HepG2 (cell line): ENCODE measurements around the gene ARHGAP25. TPM values are rescaled to one million over a fixed set of nuclear protein-coding genes. Genes with fewer than 3 reads are reported as not detected.

Source experiments
- ATAC-seq: fragments of 200-7000 bp; cut with Tn5 transposase; 3 replicates; pipeline ENCODE4 v1.9.1; 2020; ENCODE audit warnings: mild to moderate bottlenecking, moderate library complexity
- BruUV-seq: library from RNA; stranded (reverse); fragments of 400-500 nt; replicated peaks from 2 replicates; lab custom pipeline; 2021; lab: Mats Ljungman, UMichigan
- CTCF ChIA-PET: fragments of 300-600 bp; formaldehyde crosslinking; extraction: SDS; loops from one replicate; lab custom pipeline; 2021; ENCODE audit warnings: low total read pairs, inconsistent platforms, low intra/inter-chr PET ratio; lab: Yijun Ruan, JAX
- POLR2A ChIA-PET: fragments of 350-600 bp; sonication (Branson Sonifier 250); formaldehyde crosslinking; loops from one replicate; lab custom pipeline; 2020; ENCODE audit warnings: antibody characterized with exemption, inconsistent platforms; lab: Yijun Ruan, JAX
- DNase-seq: peaks from one replicate; pipeline ENCODE4 v3.0.0-alpha.2; 2015; ENCODE audit warnings: low spot score
- FAIRE-seq: peaks from 3 replicates; lab custom pipeline; 2011; peaks lifted over from hg19 to GRCh38; lab: Jason Lieb, UNC
- H2AFZ ChIP-seq: one replicate; pipeline ENCODE4 v1.6.1; 2011; ENCODE audit warnings: low read length, inconsistent platforms
- H3K27ac ChIP-seq: fragments of 300-600 bp; 3 replicates; pipeline ENCODE4 v1.8.0; 2011; ENCODE audit warnings: mixed run types, mild to moderate bottlenecking, mixed read lengths, low read length, inconsistent platforms; ENCODE audit not compliant: insufficient read depth; ENCODE audit errors: extremely low read length
- H3K27me3 ChIP-seq, 2 experiments: fragments of 200-600 bp in 1 of 2; 2 replicates in 1 of 2; 3 replicates in 1 of 2; pipeline versions ENCODE4 v1.6.0 to v1.8.0; 2011; ENCODE audit warnings: low read length in 2 of 2, mild to moderate bottlenecking in 2 of 2, moderate library complexity in 2 of 2, inconsistent platforms in 1 of 2; ENCODE audit not compliant: insufficient read depth in 2 of 2, control insufficient read depth in 1 of 2
- H3K36me3 ChIP-seq, 2 experiments: fragments of 200-600 bp in 1 of 2; replicated peaks in 1 of 2; 2 replicates in 1 of 2; 3 replicates in 1 of 2; pipeline versions ENCODE4 v1.5.1 to v1.8.0; 2011; ENCODE audit warnings: low read length in 2 of 2, inconsistent platforms in 1 of 2; ENCODE audit not compliant: insufficient read depth in 2 of 2, control insufficient read depth in 1 of 2
- H3K4me1 ChIP-seq: 2 replicates; pipeline ENCODE4 v1.5.1; 2012; ENCODE audit warnings: low read length, inconsistent platforms; ENCODE audit not compliant: insufficient read depth
- H3K4me2 ChIP-seq: 2 replicates; pipeline ENCODE4 v1.6.0; 2011; ENCODE audit warnings: low read depth, low read length, inconsistent platforms
- H3K4me3 ChIP-seq, 3 experiments: fragments of 200-600 bp in 1 of 3; sonication (generic), shearing (Covaris generic) in 1 of 3; replicated peaks in 1 of 3; 2 replicates each; pipeline ENCODE4 v1.5.1; 2011 to 2016; ENCODE audit warnings: low read length in 3 of 3, inconsistent platforms in 2 of 3, low read depth in 2 of 3, mild to moderate bottlenecking in 2 of 3, control low read depth in 1 of 3, mixed read lengths in 1 of 3; ENCODE audit not compliant: insufficient read depth in 1 of 3
- H3K79me2 ChIP-seq: one replicate; pipeline ENCODE4 v1.6.1; 2011; ENCODE audit warnings: low read length, inconsistent platforms; ENCODE audit not compliant: insufficient read depth
- H3K9ac ChIP-seq: 2 replicates; pipeline ENCODE4 v1.6.0; 2011; ENCODE audit warnings: mild to moderate bottlenecking, low read depth, low read length, inconsistent platforms; ENCODE audit not compliant: insufficient read depth
- H3K9me3 ChIP-seq: 2 replicates; pipeline ENCODE4 v1.5.1; 2012; ENCODE audit warnings: mild to moderate bottlenecking, low read length
- H4K20me1 ChIP-seq: 2 replicates; pipeline ENCODE4 v1.6.0; 2011; ENCODE audit warnings: inconsistent platforms, mild to moderate bottlenecking, low read length, moderate library complexity; ENCODE audit not compliant: insufficient read depth
- DRAP1 ChIP-seq: IDR thresholded peaks from 2 replicates; pipeline ENCODE4 v1.6.1; 2016; ENCODE audit warnings: missing genetic modification reagents, missing compliant biosample characterization
- FIP1L1 ChIP-seq: fragments of 200-400 bp; formaldehyde crosslinking; IDR thresholded peaks from 2 replicates; pipeline ENCODE4 v1.6.1; 2018; ENCODE audit warnings: low read depth, mild to moderate bottlenecking, low read length, moderate library complexity, borderline replicate concordance; ENCODE audit not compliant: insufficient read depth
- FOXP1 ChIP-seq, 2 experiments: fragments of 450-650 bp in 1 of 2; IDR thresholded peaks; 2 replicates each; pipeline ENCODE4 v1.6.1; 2017 to 2018; ENCODE audit warnings: antibody characterized with exemption in 1 of 2
- KDM3A ChIP-seq: IDR thresholded peaks from 2 replicates; pipeline ENCODE4 v1.6.1; 2018; ENCODE audit warnings: low read depth, missing compliant biosample characterization
- MAFF ChIP-seq: IDR thresholded peaks from 2 replicates; pipeline ENCODE4 v1.6.1; 2011; ENCODE audit warnings: low read depth, low read length, improper control_type of control experiment
- NKX3-1 ChIP-seq: sonication (generic); formaldehyde crosslinking; IDR thresholded peaks from 2 replicates; pipeline ENCODE4 v1.5.0; 2020; ENCODE audit warnings: missing genetic modification reagents
- PAWR ChIP-seq: sonication (generic); formaldehyde crosslinking; IDR thresholded peaks from 2 replicates; pipeline ENCODE4 v1.4.0; 2020; ENCODE audit warnings: missing genetic modification reagents, mild to moderate bottlenecking, borderline replicate concordance
- SIN3B ChIP-seq: fragments of 150-350 bp; IDR thresholded peaks from 2 replicates; pipeline ENCODE4 v1.6.1; 2014; ENCODE audit warnings: low read length
- STAT5B ChIP-seq: sonication (generic); formaldehyde crosslinking; IDR thresholded peaks from 2 replicates; pipeline ENCODE4 v1.4.0; 2020; ENCODE audit warnings: missing genetic modification reagents
- ZNF3 ChIP-seq: IDR thresholded peaks from 2 replicates; pipeline ENCODE4 v1.7.0; 2017; ENCODE audit warnings: inconsistent platforms
- ZNF639 ChIP-seq: conservative IDR thresholded peaks from 2 replicates; pipeline ENCODE4 v1.6.1; 2018; ENCODE audit warnings: missing genetic modification reagents
- ZNF652 ChIP-seq: IDR thresholded peaks from 2 replicates; pipeline ENCODE4 v1.6.1; 2016; ENCODE audit warnings: low read depth, borderline replicate concordance
- ZNF792 ChIP-seq: IDR thresholded peaks from 2 replicates; pipeline ENCODE4 v1.6.1; 2016
- ZNF841 ChIP-seq: sonication (generic); formaldehyde crosslinking; IDR thresholded peaks from 2 replicates; pipeline ENCODE4 v1.8.1; 2023; ENCODE audit warnings: missing genetic modification reagents, borderline replicate concordance
- WGBS: methylation state at CpG from one replicate; pipeline ENCODE4 v1.1.6; 2017; ENCODE audit warnings: low lambda C conversion rate; 5-methylcytosine and 5-hydroxymethylcytosine counted together
- in situ Hi-C: cut with HindIII; loops from 2 replicates; pipeline ENCODE4 v1.10.0; 2017; ENCODE audit warnings: low pct_unique_long_range_greater_than_20kb; ENCODE audit not compliant: extremely low pct_ligation_motif_present
- intact Hi-C: fragments of 100-400 bp; cut with micrococcal nuclease; formaldehyde crosslinking; loops from one replicate; pipeline ENCODE4 v1.10.0; 2022; ENCODE audit not compliant: unreplicated experiment
- polyA plus RNA-seq, 8 experiments: library from polyadenylated mRNA; depleted of rRNA in 3 of 8; stranded (reverse) in 7 of 8; unstranded in 1 of 8; fragments of >200 nt; fragmentation: Illumina TruSeq in 4 of 8; extraction: Trizol in 4 of 8; gene quantifications; 2 replicates each; pipeline versions ENCODE4 v1.2.1 to v1.2.3, GENCODE V29; 2011 to 2016; ENCODE audit warnings: low read depth in 4 of 8, missing spikeins in 1 of 8, mixed read lengths in 1 of 8; ENCODE audit not compliant: insufficient read depth in 1 of 8
- total RNA-seq, 5 experiments: library from RNA; depleted of rRNA; stranded (reverse); fragments of >200 nt; fragmentation: Illumina TruSeq; extraction: Trizol; gene quantifications; 2 replicates each; pipeline ENCODE4 v1.2.3, GENCODE V29; 2016; ENCODE audit warnings: low read depth in 1 of 5

The ARHGAP25 gene
- total and polyA plus RNA-seq, 2 of the 13 experiments (the other 11 are each of a cell fraction or from before 2014, with no cell fraction given): not detected

- BruUV-seq: no TSS peak
- Histone ChIP-seq H3K27ac (no peak overlapping the region), H3K9ac (no peak overlapping the region), H3K79me2 (no peaks in the 10 kb centered on the region), H3K4me1 (no peaks in the 10 kb centered on the region), H3K9me3 (no peaks in the 10 kb centered on the region), H2AFZ (no peak overlapping the region), H4K20me1 (no peaks in the 10 kb centered on the region), H3K27me3 (peaks cover 4 to 41% of the 10 kb centered on the region in 2 experiments; a peak in 4 of 5 replicates), H3K36me3 (no peaks in the 10 kb centered on the region), H3K4me2 (no peak overlapping the region), H3K4me3 (no peak overlapping the region)
- ChIA-PET POLR2A (no interaction called here), CTCF (no interaction called here)
- in situ Hi-C loops: no loop called here
- DNase-seq (no peak), FAIRE-seq (no peak), ATAC-seq (no peak)
- intact Hi-C loops: no loop called here
- TF ChIP-seq PAWR (no peak), SIN3B (no peak), ZNF792 (CRISPR knock-in tag) (no peak), DRAP1 (CRISPR knock-in tag) (no peak), FIP1L1 (no peak), MAFF (no peak), ZNF639 (CRISPR knock-in tag) (no peak), ZNF841 (CRISPR knock-in tag) (no peak), ZNF3 (CRISPR knock-in tag) (no peak), ZNF652 (CRISPR knock-in tag) (no peak), STAT5B (CRISPR knock-in tag) (no peak), FOXP1 (IDR thresholded peaks at IDR 0.05) (no peak), FOXP1 (CRISPR knock-in tag; IDR thresholded peaks at IDR 0.05) (no peak), KDM3A (CRISPR knock-in tag) (no peak), NKX3-1 (CRISPR knock-in tag) (no peak)
- 53% methylated on average over 4 of the region's 4 CpGs for WGBS
Observed at GRCh38 chr2:68792751-68793150, 58.1 kb downstream of the ARHGAP25 start.
